VCaP (cell line): ENCODE data around the gene ZNF277.

Experiments
- H3K27ac ChIP-seq: fragments of 450-650 bp; 2 replicates; pipeline ENCODE4 v1.5.1; 2017
- CTCF ChIP-seq: fragments of 450-650 bp; conservative IDR thresholded peaks from 2 replicates; pipeline ENCODE4 v1.5.1; 2017; ENCODE audit warnings: mild to moderate bottlenecking, moderate library complexity

The ZNF277 gene

GRCh38 chr7:112337892-112338291 is 131.4 kb downstream of the ZNF277 start:
- H3K27ac ChIP-seq = no peak overlapping the region

GRCh38 chr7:112338786-112339185 is 132.3 kb downstream of the ZNF277 start:
- H3K27ac ChIP-seq = no peak overlapping the region
- TF ChIP-seq CTCF = no peak

More at GRCh38 chr7:112337892-112338291, 131.4 kb downstream of the ZNF277 start:
- TF ChIP-seq CTCF = no peak

GRCh38 chr7:112341464-112341863 is 135.0 kb downstream of the ZNF277 start:
- no peak for TF ChIP-seq CTCF
- no peak overlapping the region for H3K27ac ChIP-seq

- no peak for TF ChIP-seq CTCF
These were observed 140.0 kb downstream of the ZNF277 start for GRCh38 chr7:112346381-112347060.

GRCh38 chr7:112347088-112347487 is 140.6 kb downstream of the ZNF277 start:
- H3K27ac ChIP-seq = no peak overlapping the region
- TF ChIP-seq CTCF = no peak

More at GRCh38 chr7:112346381-112347060, 140.0 kb downstream of the ZNF277 start:
- no peak overlapping the region for H3K27ac ChIP-seq

- TF ChIP-seq CTCF = no peak
- no peak overlapping the region for H3K27ac ChIP-seq
These were observed 144.1 kb downstream of the ZNF277 start for GRCh38 chr7:112350585-112350984.

- H3K27ac ChIP-seq = no peak overlapping the region
- TF ChIP-seq CTCF = no peak
These were observed 150.1 kb downstream of the ZNF277 start for GRCh38 chr7:112356596-112356995.
